ENCODE results near the gene GTF2B.
"Not testable (repeated sequence)": the region's sequence is repeated elsewhere in the genome, so short reads cannot be mapped to it uniquely, and the experiment has no call there.

GTF2B gene

GRCh38 chr1:88891318-88891950, at the start of gene GTF2B:
Gene GTF2B, minus strand, starts transcription at chr1:88891567. Its CDS starts 68 bp downstream, at chr1:88891499.
- peak; percentile 17 to 69 for DNase-seq

- not testable (repeated sequence) for DNase-seq
Measured at GRCh38 chr1:88938528-88938927, 47.2 kb upstream of the GTF2B start.

- no peak for DNase-seq
Measured at GRCh38 chr1:88936760-88937342, 45.5 kb upstream of the GTF2B start.

GRCh38 chr1:88936223-88936523, 44.8 kb upstream of the GTF2B start:
- DNase-seq, result no peak

GRCh38 chr1:88935522-88936222, 44.3 kb upstream of the GTF2B start:
- DNase-seq, result no peak

GRCh38 chr1:88930176-88930575, 38.8 kb upstream of the GTF2B start:
- not testable (repeated sequence) for DNase-seq

GRCh38 chr1:88923224-88923623, 31.9 kb upstream of the GTF2B start:
- no peak for DNase-seq

- no peak for DNase-seq
Measured at GRCh38 chr1:88922214-88922613, 30.8 kb upstream of the GTF2B start.

GRCh38 chr1:88920845-88921244, 29.5 kb upstream of the GTF2B start:
- DNase-seq, result no peak

- no peak for DNase-seq
Measured at GRCh38 chr1:88917321-88918025, 26.1 kb upstream of the GTF2B start.

GRCh38 chr1:88916883-88917282, 25.5 kb upstream of the GTF2B start:
- DNase-seq, result no peak

- DNase-seq, result not testable (repeated sequence)
Measured at GRCh38 chr1:88911800-88912199, 20.4 kb upstream of the GTF2B start.

- no peak for DNase-seq
Measured at GRCh38 chr1:88911161-88911560, 19.8 kb upstream of the GTF2B start.

GRCh38 chr1:88910401-88910800, 19.0 kb upstream of the GTF2B start:
- DNase-seq, result no peak

- DNase-seq, result no peak
Measured at GRCh38 chr1:88900883-88901282, 9.5 kb upstream of the GTF2B start.

GRCh38 chr1:88897070-88897730, 5.8 kb upstream of the GTF2B start:
- no peak for DNase-seq

GRCh38 chr1:88892357-88892877, 1.1 kb upstream of the GTF2B start:
- DNase-seq, result no peak

GRCh38 chr1:88891951-88892340, 579 bp upstream of the GTF2B start:
- DNase-seq, result no peak

GRCh38 chr1:88890791-88891317, 513 bp downstream of the GTF2B start:
- DNase-seq, result no peak

- no peak for DNase-seq
Measured at GRCh38 chr1:88890131-88890530, 1.2 kb downstream of the GTF2B start.

- no peak for DNase-seq
Measured at GRCh38 chr1:88888750-88889149, 2.6 kb downstream of the GTF2B start.

- no peak for DNase-seq
Measured at GRCh38 chr1:88885933-88886332, 5.4 kb downstream of the GTF2B start.

- DNase-seq, result no peak
Measured at GRCh38 chr1:88883156-88883555, 8.2 kb downstream of the GTF2B start.
